Stimulated activated CD4-positive, alpha-beta T cell treated with anti-CD3 and anti-CD28 coated beads, Interleukin-4, amount 100 ng/mL, for 48 hours (primary cell): Measurements from ENCODE around the gene TOR3A.
"Not testable (repeated sequence)": the region's sequence is repeated elsewhere in the genome, so short reads cannot be mapped to it uniquely, and the experiment has no call there.

Source experiments
- DNase-seq, 2 donors: peaks; one replicate each; pipeline ENCODE4 v3.0.0-alpha.2; 2020; ENCODE audit warnings: low read depth in 2 of 2

The TOR3A gene

DNA sequence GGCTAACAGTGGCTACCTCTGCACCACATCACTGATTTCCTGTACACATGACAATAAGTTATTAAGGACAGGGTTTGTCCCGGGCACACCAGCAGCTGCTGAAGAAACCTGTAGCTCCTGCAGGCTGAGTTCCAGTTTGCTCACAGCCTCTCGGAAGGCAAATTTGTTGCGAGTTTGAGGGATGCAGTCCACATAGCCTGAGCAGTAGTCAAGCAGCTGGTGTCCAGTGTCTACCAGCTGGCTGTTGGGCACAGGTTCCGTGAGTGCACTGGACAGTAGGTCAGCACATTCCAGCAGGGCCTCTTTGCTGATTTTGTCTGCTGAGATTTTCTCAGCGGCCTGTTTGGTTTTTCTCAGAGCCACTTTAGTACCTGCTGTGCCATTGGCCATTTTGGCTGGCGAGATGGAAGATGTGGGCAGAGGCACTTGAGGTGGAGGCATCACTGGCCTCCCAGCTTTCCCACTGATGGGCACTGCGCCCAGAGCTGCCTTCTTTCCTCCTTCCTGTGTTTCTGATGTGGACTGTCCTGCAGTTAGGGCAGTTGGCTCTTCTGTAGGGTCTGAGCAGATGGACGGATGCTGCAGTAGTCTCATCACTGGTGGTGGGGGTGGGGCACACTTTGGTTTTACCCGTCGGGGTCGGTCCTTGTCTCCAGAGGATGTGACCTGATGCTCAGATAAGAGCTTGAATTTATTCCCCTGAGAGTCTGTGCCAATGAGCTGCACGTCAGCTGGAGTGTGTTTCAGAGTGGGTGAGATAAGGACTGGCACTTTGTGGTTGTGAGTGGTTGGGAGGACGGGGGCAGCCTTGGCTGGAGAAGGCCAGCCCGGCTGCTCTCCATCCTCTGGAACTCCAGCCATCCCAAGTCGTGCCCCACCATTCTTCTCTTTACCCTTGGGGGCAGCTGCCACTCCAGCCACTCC lies 26.1 kb downstream of the TOR3A start:
- DNase-seq: no peak

- DNase-seq: no peak
Measured at GRCh38 chr1:179108644-179109043, 26.8 kb downstream of the TOR3A start.

- DNase-seq: no peak
Measured at GRCh38 chr1:179115181-179115580, 33.3 kb downstream of the TOR3A start.

- DNase-seq: no peak
Measured at GRCh38 chr1:179119513-179119912, 37.6 kb downstream of the TOR3A start.

- no peak for DNase-seq
Measured at GRCh38 chr1:179120736-179121135, 38.9 kb downstream of the TOR3A start.

GRCh38 chr1:179121159-179121938 lies 39.5 kb downstream of the TOR3A start:
- peak; percentile 29 to 33 for DNase-seq

GRCh38 chr1:179124873-179125272 lies 43.0 kb downstream of the TOR3A start:
- no peak for DNase-seq

- DNase-seq: no peak
Measured at GRCh38 chr1:179126338-179127060, 44.6 kb downstream of the TOR3A start.

GRCh38 chr1:179127163-179127895 lies 45.5 kb downstream of the TOR3A start:
- no peak for DNase-seq

- no peak for DNase-seq
Measured at GRCh38 chr1:179128520-179128919, 46.6 kb downstream of the TOR3A start.

GRCh38 chr1:179129702-179130473 lies 48.0 kb downstream of the TOR3A start:
- no peak for DNase-seq

DNA sequence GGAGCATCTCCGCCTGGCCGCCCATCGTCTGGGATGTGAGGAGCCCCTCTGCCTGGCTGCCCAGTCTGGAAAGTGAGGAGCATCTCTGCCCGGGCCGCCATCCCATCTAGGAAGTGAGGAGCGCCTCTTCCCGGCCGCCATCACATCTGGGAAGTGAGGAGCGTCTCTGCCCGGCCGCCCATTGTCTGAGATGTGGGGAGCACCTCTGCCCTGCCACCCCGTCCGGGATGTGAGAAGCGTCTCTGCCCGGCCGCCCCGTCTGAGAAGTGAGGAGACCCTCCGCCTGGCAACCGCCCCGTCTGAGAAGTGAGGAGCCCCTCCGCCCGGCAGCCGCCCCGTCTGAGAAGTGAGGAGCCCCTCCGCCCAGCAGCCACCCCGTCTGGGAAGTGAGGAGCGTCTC lies 53.3 kb downstream of the TOR3A start:
- DNase-seq: not testable (repeated sequence)

- DNase-seq: not testable (repeated sequence)
Measured at GRCh38 chr1:179135707-179136106, 53.8 kb downstream of the TOR3A start.

- DNase-seq: no peak
Measured at GRCh38 chr1:179137617-179138255, 55.9 kb downstream of the TOR3A start.

- not testable (repeated sequence) for DNase-seq
Measured at GRCh38 chr1:179138755-179139154, 56.9 kb downstream of the TOR3A start.

- DNase-seq: peak in 1 of 2 donors; percentile 22
Measured at GRCh38 chr1:179141592-179142251, 59.9 kb downstream of the TOR3A start.

DNA sequence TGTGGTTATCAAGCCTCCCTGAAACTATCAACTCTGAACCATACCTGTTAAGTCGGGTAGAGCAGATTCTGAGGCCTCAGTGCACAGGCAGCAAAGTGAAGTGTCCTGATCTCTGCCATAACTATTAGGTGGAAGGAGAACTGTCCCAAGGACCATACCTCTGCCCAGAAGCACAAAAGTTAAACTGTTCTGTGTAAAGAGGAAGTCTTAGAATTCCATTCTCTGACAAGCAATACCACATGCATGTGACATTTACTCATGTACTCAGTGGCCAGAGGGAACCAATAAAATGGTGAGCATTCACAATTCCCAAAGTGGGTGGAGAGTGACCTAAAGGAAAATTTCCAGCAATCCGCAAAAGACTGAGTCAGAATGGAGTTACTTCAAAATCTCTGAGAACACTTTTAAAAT lies 61.0 kb downstream of the TOR3A start:
- no peak for DNase-seq

GRCh38 chr1:179143322-179143721 lies 61.5 kb downstream of the TOR3A start:
- no peak for DNase-seq

- DNase-seq: no peak
Measured at GRCh38 chr1:179144626-179145025, 62.8 kb downstream of the TOR3A start.

GRCh38 chr1:179145521-179145920 lies 63.7 kb downstream of the TOR3A start:
- DNase-seq: no peak
